ENCODE measurements around the gene DMTF1. TPM values are rescaled to one million over a fixed set of nuclear protein-coding genes. Genes with fewer than 3 reads are reported as not detected.

The DMTF1 gene
- total RNA-seq, 1 donor from 2014 or later = 19.4 TPM

GRCh38 chr7:87213811-87214210 lies 61.6 kb downstream of the DMTF1 start:
- H3K27me3 ChIP-seq (ENCODE audit: low read depth) = no peaks in the 10 kb centered on the region
- intact Hi-C loops (cut with micrococcal nuclease) = no loop called here
- DNase-seq = no peak
- peaks cover 52% of the 10 kb centered on the region for H3K4me1 ChIP-seq
- no peak for TF ChIP-seq CTCF (IDR thresholded peaks at IDR 0.05; ENCODE audit: borderline replicate concordance)
- H3K36me3 ChIP-seq = no peaks in the 10 kb centered on the region
- H3K4me3 ChIP-seq = no peak overlapping the region
- H3K9me3 ChIP-seq (replicated peaks) = no peaks in the 10 kb centered on the region
- no peak overlapping the region for H3K27ac ChIP-seq (replicated peaks)

GRCh38 chr7:87215046-87215445 lies 62.8 kb downstream of the DMTF1 start:
- Histone ChIP-seq H3K4me3 (no peak overlapping the region), H3K36me3 (no peaks in the 10 kb centered on the region), H3K9me3 (replicated peaks) (no peaks in the 10 kb centered on the region), H3K4me1 (peaks cover 64% of the 10 kb centered on the region), H3K27ac (replicated peaks) (no peak overlapping the region), H3K27me3 (ENCODE audit: low read depth) (no peaks in the 10 kb centered on the region)
- intact Hi-C loops (cut with micrococcal nuclease) = no loop called here
- no peak for DNase-seq
- TF ChIP-seq CTCF (IDR thresholded peaks at IDR 0.05; ENCODE audit: borderline replicate concordance) = no peak

GRCh38 chr7:87216701-87217508 lies 64.7 kb downstream of the DMTF1 start:
- TF ChIP-seq CTCF (IDR thresholded peaks at IDR 0.05; ENCODE audit: borderline replicate concordance) = no peak
- no peak for DNase-seq
- no peaks in the 10 kb centered on the region for H3K9me3 ChIP-seq (replicated peaks)
- peak overlapping the region; percentile 91 for H3K27ac ChIP-seq (replicated peaks)
- H3K4me1 ChIP-seq = peaks cover 77% of the 10 kb centered on the region
- H3K27me3 ChIP-seq (ENCODE audit: low read depth) = peaks cover 2% of the 10 kb centered on the region
- H3K4me3 ChIP-seq = peak overlapping the region; percentile 25
- intact Hi-C loops (cut with micrococcal nuclease) = no loop called here
- H3K36me3 ChIP-seq = no peaks in the 10 kb centered on the region

- Histone ChIP-seq H3K27ac (replicated peaks) (peak overlapping the region; percentile 91), H3K27me3 (ENCODE audit: low read depth) (peaks cover 11% of the 10 kb centered on the region)
These were observed 65.9 kb downstream of the DMTF1 start for GRCh38 chr7:87217983-87218653.

More at GRCh38 chr7:87217983-87218653, 65.9 kb downstream of the DMTF1 start:
- peaks cover 64% of the 10 kb centered on the region for H3K4me1 ChIP-seq
- no peaks in the 10 kb centered on the region for H3K9me3 ChIP-seq (replicated peaks)
- no peak for TF ChIP-seq CTCF (IDR thresholded peaks at IDR 0.05; ENCODE audit: borderline replicate concordance)
- no peaks in the 10 kb centered on the region for H3K36me3 ChIP-seq
- intact Hi-C loops (cut with micrococcal nuclease) = no loop called here
- H3K4me3 ChIP-seq = peak overlapping the region; percentile 95
- no peak for DNase-seq

All from left ventricle myocardium inferior (tissue), 1 donor.